GM18951 (cell line): Measurements from ENCODE around the gene SIPA1L3.

Experiments used
- POLR2A ChIP-seq: IDR thresholded peaks from 4 replicates; pipeline ENCODE4 v1.6.1; 2011; ENCODE audit warnings: mild to moderate bottlenecking; ENCODE audit not compliant: insufficient read length, insufficient read depth; ENCODE audit errors: extremely low read depth
- in situ Hi-C: fragments of 300-500 bp; cut with MboI; formaldehyde crosslinking; loops from one replicate; pipeline ENCODE4 v1.12.0; 2022; ENCODE audit warnings: low sequenced_read_pairs, mixed read lengths, inconsistent platforms; ENCODE audit not compliant: unreplicated experiment

Gene SIPA1L3

GRCh38 chr19:37941782-37942515, 34.9 kb downstream of the SIPA1L3 start:
- TF ChIP-seq POLR2A: no peak
- in situ Hi-C loops: no loop called here

DNA sequence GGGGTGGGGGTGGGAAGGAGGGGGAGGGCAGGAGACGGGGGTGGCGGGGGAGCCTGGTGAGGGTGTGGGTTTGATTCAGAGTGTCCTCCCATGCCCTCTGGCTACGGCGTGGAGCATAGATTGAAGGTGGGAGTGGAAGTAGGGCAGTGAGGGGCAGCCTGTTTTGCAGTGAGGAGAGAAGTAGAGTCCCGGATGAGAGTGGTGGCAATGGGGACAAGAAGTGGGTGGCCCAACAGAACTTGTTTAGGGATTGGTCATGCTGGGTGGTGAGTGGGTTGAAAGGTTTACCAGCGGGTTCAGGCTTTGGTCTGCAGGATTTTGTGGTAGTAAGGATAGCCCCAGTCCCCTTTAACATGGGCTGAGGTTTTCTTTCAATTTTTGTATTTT, 35.5 kb downstream of the SIPA1L3 start:
- no peak for TF ChIP-seq POLR2A
- in situ Hi-C loops: no loop called here

GRCh38 chr19:37943480-37943879, 36.5 kb downstream of the SIPA1L3 start:
- in situ Hi-C loops: no loop called here
- TF ChIP-seq POLR2A: no peak

DNA sequence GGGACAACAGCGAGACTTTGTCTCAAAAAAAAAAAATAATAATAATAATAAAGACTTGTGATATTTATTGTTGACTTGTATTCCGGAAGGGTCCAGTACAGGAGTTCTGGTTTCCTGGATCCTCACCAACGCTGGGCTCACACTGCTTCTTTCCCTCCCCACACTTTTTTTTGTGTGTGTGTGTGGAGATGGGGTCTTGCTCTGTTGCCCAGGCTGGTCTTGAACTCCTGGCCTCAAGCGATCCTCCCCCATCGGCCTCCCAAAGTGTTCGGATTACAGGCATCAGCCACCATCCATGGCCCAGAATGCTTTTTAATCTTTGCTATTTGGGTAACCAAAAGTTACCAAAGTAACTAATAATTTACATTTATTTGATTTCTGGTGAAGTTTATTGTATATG, 39.1 kb downstream of the SIPA1L3 start:
- no peak for TF ChIP-seq POLR2A
- in situ Hi-C loops: no loop called here

GRCh38 chr19:37947778-37948177, 40.8 kb downstream of the SIPA1L3 start:
- in situ Hi-C loops: no loop called here
- no peak for TF ChIP-seq POLR2A

- no peak for TF ChIP-seq POLR2A
- in situ Hi-C loops: no loop called here
Observed at GRCh38 chr19:37948362-37948761, 41.4 kb downstream of the SIPA1L3 start.

DNA sequence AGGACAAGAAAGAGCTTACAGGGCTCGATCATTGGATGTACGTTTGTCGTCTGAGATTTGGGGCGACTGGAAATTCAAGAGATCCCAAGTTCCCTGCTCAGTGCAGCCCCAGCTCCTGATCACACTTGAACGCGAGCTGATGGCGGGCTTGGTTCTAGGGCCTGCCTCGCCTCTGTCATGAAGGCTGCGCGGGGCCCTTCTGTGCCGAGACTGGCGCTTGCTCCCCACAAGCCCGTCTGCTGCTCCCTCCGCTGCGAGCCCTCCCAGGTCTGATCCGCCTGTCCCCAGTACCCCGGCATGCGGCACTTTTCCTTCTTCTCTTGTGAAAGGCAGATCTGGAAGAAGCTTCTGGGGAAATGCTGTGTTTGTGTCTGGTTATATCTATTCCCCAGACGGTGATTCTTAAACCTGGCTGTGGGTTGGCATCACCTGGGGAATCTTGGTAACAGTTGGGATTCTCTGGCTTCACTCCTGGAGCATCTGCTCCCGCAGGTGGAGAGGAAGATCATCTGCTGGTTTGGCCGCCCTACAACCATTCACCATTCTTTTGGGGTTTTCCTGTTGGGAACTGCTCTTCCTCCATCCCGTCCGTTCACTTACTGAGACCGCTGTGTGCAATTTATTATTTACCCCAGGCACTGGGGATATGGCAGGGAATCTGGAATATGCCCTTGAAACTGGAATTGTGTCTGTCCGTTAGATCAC, 43.6 kb downstream of the SIPA1L3 start:
- in situ Hi-C loops: no loop called here
- no peak for TF ChIP-seq POLR2A

DNA sequence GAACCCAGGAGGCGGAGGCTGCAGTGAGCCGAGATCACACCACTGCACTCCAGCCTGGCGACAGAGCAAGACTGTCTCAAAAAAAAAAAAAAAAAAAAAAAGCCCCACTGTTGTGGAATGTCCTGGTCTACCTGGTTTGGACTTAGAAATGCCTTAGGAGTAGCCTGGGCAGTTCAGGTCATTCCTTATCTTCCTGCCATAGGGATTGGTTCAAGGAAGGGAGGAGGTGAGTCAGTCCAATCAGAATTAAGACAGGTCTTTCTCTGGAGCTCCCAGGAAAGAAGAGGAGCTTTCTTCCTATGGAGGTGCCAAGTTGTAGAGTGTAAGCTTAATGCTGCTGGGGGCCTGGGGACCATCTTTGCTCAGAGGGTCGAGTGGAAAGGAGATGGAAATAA, 44.8 kb downstream of the SIPA1L3 start:
- TF ChIP-seq POLR2A: no peak
- in situ Hi-C loops: no loop called here

DNA sequence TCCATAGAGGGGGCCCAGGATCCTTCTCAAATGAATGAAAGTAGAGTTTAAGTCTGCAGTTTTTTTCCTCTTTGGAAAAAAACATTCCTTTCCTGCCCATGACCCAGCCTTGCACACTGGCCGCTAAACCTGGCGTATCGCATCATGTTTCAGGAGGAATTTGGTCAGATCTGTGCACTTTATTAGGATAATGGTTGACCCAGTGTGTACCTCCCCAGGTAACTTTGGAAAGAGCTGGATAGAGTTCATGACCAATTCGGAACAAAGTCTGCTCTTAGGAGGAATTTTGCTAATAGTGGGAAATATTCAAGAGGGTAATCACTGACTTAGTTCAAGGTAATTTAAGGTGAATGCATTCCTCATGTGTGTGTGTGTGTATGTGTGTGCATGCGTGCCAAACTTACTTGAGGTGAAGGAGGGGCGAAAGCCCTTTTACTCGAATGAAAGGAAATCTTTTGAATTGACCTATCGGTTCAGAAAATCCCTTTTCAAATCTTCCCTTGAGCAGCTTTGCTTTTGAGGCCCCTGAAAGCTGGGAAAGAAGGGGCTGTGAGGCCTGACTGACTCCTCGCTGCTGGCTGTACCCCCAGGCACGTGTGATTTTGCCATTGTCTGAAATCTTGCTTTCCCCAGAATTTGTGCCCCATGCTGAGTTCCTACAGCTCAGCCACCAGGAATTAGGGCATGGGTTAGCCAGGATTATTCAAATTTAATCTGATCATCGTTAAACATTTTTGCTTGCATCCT, 46.3 kb downstream of the SIPA1L3 start:
- in situ Hi-C loops: no loop called here
- no peak for TF ChIP-seq POLR2A

DNA sequence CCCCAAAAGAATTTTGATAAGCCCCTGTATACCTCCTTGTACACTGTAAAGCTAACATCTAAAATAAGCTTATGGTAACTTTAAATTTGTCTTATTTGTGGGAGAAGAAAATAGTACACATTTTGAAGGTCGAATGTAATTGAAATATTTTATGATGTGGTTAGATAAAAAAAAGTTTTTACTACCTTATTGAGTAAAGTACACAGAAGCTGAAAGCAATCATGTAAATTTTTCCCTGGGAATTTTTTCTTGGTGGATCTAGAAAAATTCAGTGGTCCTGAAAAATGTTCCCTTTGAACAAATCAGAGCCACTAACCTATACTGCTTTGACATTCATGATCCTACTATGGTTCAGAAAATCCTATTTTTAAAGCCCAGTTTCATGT, 46.9 kb downstream of the SIPA1L3 start:
- in situ Hi-C loops: no loop called here

DNA sequence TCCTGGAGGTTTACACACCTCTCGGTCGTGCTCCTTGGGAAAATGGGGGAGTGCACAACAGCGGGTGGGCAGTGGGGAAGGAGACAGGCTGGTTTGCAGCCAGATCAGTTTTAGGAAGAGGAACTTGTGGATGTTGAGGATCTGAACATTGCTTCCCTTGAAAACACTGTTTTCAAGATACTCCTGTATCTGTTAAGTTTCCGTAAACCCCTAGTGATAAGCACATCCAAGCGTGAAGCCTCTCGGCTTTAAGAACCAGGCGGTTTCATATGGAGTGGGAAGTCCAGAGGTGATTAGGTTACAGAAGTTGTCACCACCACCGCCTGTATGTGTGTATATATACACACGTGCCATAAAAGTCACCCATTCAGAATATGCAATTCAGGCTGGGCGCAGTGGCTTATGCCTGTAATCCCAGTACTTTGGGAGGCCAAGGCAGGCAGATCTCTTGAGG, 47.4 kb downstream of the SIPA1L3 start:
- in situ Hi-C loops: no loop called here
- no peak for TF ChIP-seq POLR2A

More for the DNA sequence above, 46.9 kb downstream of the SIPA1L3 start:
- TF ChIP-seq POLR2A: no peak

GRCh38 chr19:37955986-37956385, 49.0 kb downstream of the SIPA1L3 start:
- in situ Hi-C loops: no loop called here
- TF ChIP-seq POLR2A: no peak

GRCh38 chr19:37957176-37957575, 50.2 kb downstream of the SIPA1L3 start:
- TF ChIP-seq POLR2A: no peak
- in situ Hi-C loops: no loop called here
